Measurements from ENCODE around the gene C1R.

DNA sequence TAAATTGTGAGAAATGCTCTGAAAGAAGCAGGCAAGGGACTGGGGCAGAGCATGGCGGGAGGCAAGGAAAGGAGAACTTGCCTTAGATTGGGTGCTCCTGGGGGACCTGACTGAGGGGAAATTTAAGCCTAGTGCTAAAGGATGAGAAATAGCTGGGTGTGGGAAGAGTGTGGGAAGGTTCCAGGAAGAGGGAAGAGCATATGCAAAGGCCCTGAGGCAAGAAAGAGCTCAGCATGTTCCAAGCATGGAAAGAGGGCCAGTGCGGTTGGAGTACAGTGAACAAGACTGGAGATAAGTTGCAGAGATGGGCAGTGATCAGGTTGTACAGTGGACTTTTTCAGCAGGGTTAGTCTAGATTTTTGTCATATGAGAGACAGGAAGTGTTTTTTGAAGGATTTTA lies 47.0 kb upstream of the C1R start:
- TF ChIP-seq CTCF (conservative IDR thresholded peaks at IDR 0.05; ENCODE audit: low read length) (no peak), EZH2phosphoT487 (IDR thresholded peaks at IDR 0.05; ENCODE audit: borderline replicate concordance) (no peak)
